ENCODE measurements around the gene RIOK2. TPM values are rescaled to one million over a fixed set of nuclear protein-coding genes. Genes with fewer than 3 reads are reported as not detected.

Gene RIOK2
- total RNA-seq, 2 experiments from 2014 or later, result 22.7 to 25.2 TPM

GRCh38 chr5:97135868-97136267 is 47.2 kb downstream of the RIOK2 start:
- no peak for DNase-seq
- Mint-ChIP-seq H3K27ac (no peak overlapping the region), H3K4me3 (no peak overlapping the region), H3K27me3 (peaks cover 21% of the 10 kb centered on the region), H3K9me3 (no peaks in the 10 kb centered on the region), H3K4me1 (peaks cover 13% of the 10 kb centered on the region), H3K36me3 (ENCODE audit: low read depth) (no peaks in the 10 kb centered on the region)
- CTCF ChIA-PET, result interaction anchor here (0.7 kb wide), 1 partner anchor 46 kb away, joined by 3 read pairs; no protein-coding TSS in a partner anchor
- POLR2A ChIA-PET, result no interaction called here

DNA sequence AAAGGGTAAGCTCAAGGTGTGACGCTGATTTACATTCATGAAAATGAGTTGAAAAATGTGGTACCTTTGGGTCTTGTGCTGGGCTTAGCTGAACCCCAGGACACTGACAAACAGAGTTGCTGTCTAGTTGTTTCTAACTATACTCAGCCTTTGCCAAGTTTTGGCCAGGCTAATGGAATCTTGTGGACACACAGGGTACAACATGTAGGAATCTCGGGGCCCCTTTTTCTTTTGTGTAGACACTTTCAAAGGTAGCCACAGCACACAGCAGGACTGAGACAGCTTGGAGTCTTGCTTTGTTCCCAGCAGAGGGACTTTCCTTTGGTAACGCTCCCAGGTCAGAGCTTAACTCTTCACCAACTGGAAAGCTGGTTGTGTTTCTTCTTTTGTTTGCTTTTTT is 48.4 kb downstream of the RIOK2 start:
- no peaks in the 10 kb centered on the region for H3K36me3 Mint-ChIP-seq (ENCODE audit: low read depth)
- no peak overlapping the region for H3K27ac Mint-ChIP-seq
- H3K27me3 Mint-ChIP-seq, result peaks cover 16% of the 10 kb centered on the region
- ChIA-PET CTCF (no interaction called here), POLR2A (interaction anchor here (0.6 to 0.8 kb wide), 2 partner anchors 15 to 76 kb away, joined by 3 to 4 read pairs; no protein-coding TSS in a partner anchor)
- peaks cover 13% of the 10 kb centered on the region for H3K4me1 Mint-ChIP-seq
- DNase-seq, result no peak
- H3K4me3 Mint-ChIP-seq, result no peak overlapping the region
- no peaks in the 10 kb centered on the region for H3K9me3 Mint-ChIP-seq

GRCh38 chr5:97133101-97133500 is 49.9 kb downstream of the RIOK2 start:
- Mint-ChIP-seq H3K27ac (no peak overlapping the region), H3K36me3 (ENCODE audit: low read depth) (no peaks in the 10 kb centered on the region), H3K4me1 (peaks cover 15% of the 10 kb centered on the region), H3K4me3 (no peak overlapping the region), H3K9me3 (no peaks in the 10 kb centered on the region), H3K27me3 (peaks cover 16% of the 10 kb centered on the region)
- ChIA-PET POLR2A (no interaction called here), CTCF (interaction anchor here (0.6 kb wide), 1 partner anchor 47 kb away, joined by 3 read pairs; no protein-coding TSS in a partner anchor)
- no peak for DNase-seq

- ChIA-PET CTCF (interaction anchor here (1.7 kb wide), 1 partner anchor 10 kb away, joined by 5 read pairs; the partner anchor contains the start of gene LIX1), POLR2A (no interaction called here)
- Mint-ChIP-seq H3K36me3 (ENCODE audit: low read depth) (no peaks in the 10 kb centered on the region), H3K9me3 (no peaks in the 10 kb centered on the region), H3K4me1 (peaks cover 15% of the 10 kb centered on the region), H3K27me3 (peaks cover 15% of the 10 kb centered on the region), H3K4me3 (no peak overlapping the region), H3K27ac (no peak overlapping the region)
- DNase-seq, result no peak
Observed at GRCh38 chr5:97131921-97132320, 51.1 kb downstream of the RIOK2 start.

- DNase-seq, result no peak
- H3K36me3 Mint-ChIP-seq (ENCODE audit: low read depth), result no peaks in the 10 kb centered on the region
- ChIA-PET CTCF (interaction anchor here (1.7 kb wide), 1 partner anchor 11 kb away, joined by 5 read pairs; the partner anchor contains the start of gene LIX1), POLR2A (no interaction called here)
- H3K4me3 Mint-ChIP-seq, result no peak overlapping the region
- no peak overlapping the region for H3K27ac Mint-ChIP-seq
- peaks cover 15% of the 10 kb centered on the region for H3K4me1 Mint-ChIP-seq
- H3K9me3 Mint-ChIP-seq, result no peaks in the 10 kb centered on the region
- H3K27me3 Mint-ChIP-seq, result peaks cover 16% of the 10 kb centered on the region
Observed at GRCh38 chr5:97131139-97131710, 51.8 kb downstream of the RIOK2 start.

- POLR2A ChIA-PET, result no interaction called here
- H3K4me3 Mint-ChIP-seq, result no peak overlapping the region
Observed at GRCh38 chr5:97127727-97128126, 55.3 kb downstream of the RIOK2 start.

GRCh38 chr5:97125125-97125683 is 57.8 kb downstream of the RIOK2 start:
- peaks cover 27% of the 10 kb centered on the region for H3K27me3 Mint-ChIP-seq
- no peak overlapping the region for H3K27ac Mint-ChIP-seq
- no peaks in the 10 kb centered on the region for H3K9me3 Mint-ChIP-seq
- POLR2A ChIA-PET, result no interaction called here
- no peaks in the 10 kb centered on the region for H3K36me3 Mint-ChIP-seq (ENCODE audit: low read depth)
- no peak for DNase-seq
- peaks cover 3% of the 10 kb centered on the region for H3K4me1 Mint-ChIP-seq
- H3K4me3 Mint-ChIP-seq, result no peak overlapping the region
- CTCF ChIA-PET, result interaction anchor here (1.2 kb wide), 1 partner anchor 16 kb away, joined by 4 read pairs; no protein-coding TSS in a partner anchor

More at GRCh38 chr5:97127727-97128126, 55.3 kb downstream of the RIOK2 start:
- H3K4me1 Mint-ChIP-seq, result peaks cover 4% of the 10 kb centered on the region
- no peak overlapping the region for H3K27ac Mint-ChIP-seq
- H3K36me3 Mint-ChIP-seq (ENCODE audit: low read depth), result no peaks in the 10 kb centered on the region
- H3K27me3 Mint-ChIP-seq, result peaks cover 28% of the 10 kb centered on the region
- H3K9me3 Mint-ChIP-seq, result no peaks in the 10 kb centered on the region
- CTCF ChIA-PET, result interaction anchor here (1.1 kb wide), 1 partner anchor 12 kb away, joined by 6 read pairs; no protein-coding TSS in a partner anchor
- no peak for DNase-seq

DNA sequence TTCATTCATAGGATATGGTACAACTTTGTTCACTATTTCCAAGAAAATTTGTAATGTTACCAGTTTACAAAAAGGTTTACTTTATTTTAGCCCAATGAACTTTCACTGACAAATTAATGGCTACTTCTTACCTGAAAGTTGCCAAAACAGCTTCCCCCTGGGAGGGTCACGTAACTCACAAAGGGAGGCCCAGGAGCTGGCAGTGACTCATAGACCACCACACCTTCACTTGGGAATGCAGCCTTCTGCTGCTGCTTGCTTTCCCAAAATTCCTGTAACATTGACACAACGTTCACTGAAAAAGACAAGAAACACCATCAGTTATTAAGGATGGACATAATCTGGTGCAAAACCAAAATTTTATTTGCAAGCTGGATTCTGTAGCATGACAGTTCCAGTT is 58.7 kb downstream of the RIOK2 start:
- Mint-ChIP-seq H3K27ac (no peak overlapping the region), H3K4me1 (peaks cover 3% of the 10 kb centered on the region)
- CTCF ChIA-PET, result interaction anchor here (1.2 kb wide), 1 partner anchor 17 kb away, joined by 4 read pairs; no protein-coding TSS in a partner anchor

DNA sequence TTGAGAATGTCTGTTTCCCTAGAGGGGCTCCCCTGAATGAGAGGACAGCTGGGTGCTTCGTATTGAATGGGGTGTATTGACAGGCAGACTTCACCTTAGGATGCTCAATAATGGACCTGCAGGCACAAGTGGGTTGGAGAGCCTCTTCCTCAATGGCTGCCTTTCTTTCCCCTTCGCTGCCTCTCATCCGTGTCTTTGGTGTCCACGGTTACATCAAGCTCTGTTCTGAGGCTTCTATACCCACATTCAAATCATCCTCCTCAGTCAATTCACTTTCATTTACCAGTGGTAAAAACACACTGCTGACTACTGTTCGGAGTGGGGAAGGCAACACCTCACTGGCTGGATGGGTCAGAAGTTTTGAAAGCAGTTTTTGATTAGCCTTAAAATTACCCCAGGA is 61.2 kb downstream of the RIOK2 start:
- no peak for DNase-seq
- POLR2A ChIA-PET, result no interaction called here
- H3K4me3 Mint-ChIP-seq, result no peak overlapping the region
- no peaks in the 10 kb centered on the region for H3K9me3 Mint-ChIP-seq
- H3K27me3 Mint-ChIP-seq, result peaks cover 16% of the 10 kb centered on the region
- CTCF ChIA-PET, result interaction anchor here (1.5 kb wide), 1 partner anchor 9 kb away, joined by 3 read pairs; no protein-coding TSS in a partner anchor
- H3K27ac Mint-ChIP-seq, result no peak overlapping the region
- no peaks in the 10 kb centered on the region for H3K36me3 Mint-ChIP-seq (ENCODE audit: low read depth)
- no peaks in the 10 kb centered on the region for H3K4me1 Mint-ChIP-seq

More for the DNA sequence above, 58.7 kb downstream of the RIOK2 start:
- DNase-seq, result no peak
- no peak overlapping the region for H3K4me3 Mint-ChIP-seq
- H3K9me3 Mint-ChIP-seq, result no peaks in the 10 kb centered on the region
- peaks cover 27% of the 10 kb centered on the region for H3K27me3 Mint-ChIP-seq
- H3K36me3 Mint-ChIP-seq (ENCODE audit: low read depth), result no peaks in the 10 kb centered on the region
- POLR2A ChIA-PET, result no interaction called here

- CTCF ChIA-PET, result interaction anchor here (1.5 kb wide), 1 partner anchor 10 kb away, joined by 3 read pairs; no protein-coding TSS in a partner anchor
- Mint-ChIP-seq H3K27ac (no peak overlapping the region), H3K4me3 (no peak overlapping the region), H3K36me3 (ENCODE audit: low read depth) (no peaks in the 10 kb centered on the region), H3K9me3 (no peaks in the 10 kb centered on the region), H3K4me1 (no peaks in the 10 kb centered on the region), H3K27me3 (peaks cover 12% of the 10 kb centered on the region)
- DNase-seq, result no peak
- POLR2A ChIA-PET, result no interaction called here
Observed at GRCh38 chr5:97120195-97120594, 62.9 kb downstream of the RIOK2 start.

DNA sequence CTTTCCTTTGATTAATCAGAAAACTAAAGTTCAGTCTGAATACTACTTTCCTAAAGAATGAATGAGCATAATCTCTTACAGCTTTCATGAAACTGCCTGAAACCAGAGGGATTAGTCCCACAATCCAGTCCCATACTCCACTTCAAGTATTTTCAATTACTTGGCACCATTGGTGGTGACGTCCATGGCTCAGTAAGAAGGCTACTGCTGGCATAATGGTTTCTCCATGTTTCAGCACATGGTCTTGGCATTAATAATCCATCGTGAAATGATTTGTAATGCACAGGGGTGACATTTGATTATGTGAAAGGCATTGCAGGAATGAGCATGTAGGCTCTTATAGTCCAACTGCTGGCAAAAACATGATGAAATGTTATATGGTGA is 64.0 kb downstream of the RIOK2 start:
- ChIA-PET POLR2A (interaction anchor here (0.6 kb wide), 1 partner anchor 377 kb away, joined by 4 read pairs; no protein-coding TSS in a partner anchor), CTCF (no interaction called here)
- Mint-ChIP-seq H3K36me3 (ENCODE audit: low read depth) (no peaks in the 10 kb centered on the region), H3K4me1 (no peaks in the 10 kb centered on the region), H3K27ac (no peak overlapping the region), H3K4me3 (no peak overlapping the region), H3K27me3 (peaks cover 12% of the 10 kb centered on the region), H3K9me3 (no peaks in the 10 kb centered on the region)
- DNase-seq, result no peak

DNA sequence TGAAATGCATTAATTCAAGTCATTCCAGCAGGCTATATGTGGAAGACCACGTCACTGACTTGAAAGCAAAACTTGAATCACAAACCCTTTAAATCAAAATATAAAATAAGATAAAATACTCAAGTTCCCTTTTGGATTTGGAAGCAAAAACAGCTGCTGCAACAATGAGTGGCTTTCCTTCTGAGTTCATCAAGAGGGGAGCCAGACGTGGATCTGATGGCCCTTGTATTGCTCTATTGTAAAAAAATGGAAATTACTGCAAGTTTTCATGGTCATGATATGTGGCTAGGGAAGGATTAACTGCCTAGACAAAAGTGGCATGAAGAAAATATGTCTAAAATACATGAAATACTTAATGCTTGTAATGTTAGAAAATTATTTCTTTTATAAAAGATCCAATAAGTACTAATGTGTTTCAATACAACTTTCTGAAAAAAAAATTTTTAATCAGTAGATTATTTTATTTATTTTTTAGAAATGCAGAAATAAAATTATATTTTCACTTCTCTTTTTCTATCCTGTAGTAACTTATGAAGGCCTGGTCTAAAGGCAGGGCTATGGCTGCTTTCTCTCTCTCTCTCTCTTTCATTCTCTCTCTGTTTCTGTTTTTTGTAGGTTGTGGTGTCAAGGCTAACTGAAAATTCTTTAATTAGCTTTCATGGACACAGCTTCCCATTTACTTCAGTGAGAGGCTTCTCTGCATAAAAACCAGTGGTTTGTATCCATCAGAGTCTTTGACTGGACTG is 64.6 kb downstream of the RIOK2 start:
- Mint-ChIP-seq H3K27ac (no peak overlapping the region), H3K27me3 (peaks cover 8% of the 10 kb centered on the region), H3K4me1 (no peaks in the 10 kb centered on the region), H3K36me3 (ENCODE audit: low read depth) (no peaks in the 10 kb centered on the region), H3K4me3 (no peak overlapping the region), H3K9me3 (no peaks in the 10 kb centered on the region)
- DNase-seq, result no peak
- ChIA-PET CTCF (no interaction called here), POLR2A (interaction anchor here (0.6 kb wide), 1 partner anchor 377 kb away, joined by 4 read pairs; no protein-coding TSS in a partner anchor)

GRCh38 chr5:97115932-97116331 is 67.1 kb downstream of the RIOK2 start:
- ChIA-PET CTCF (interaction anchor here (0.7 kb wide), 1 partner anchor 330 kb away, joined by 3 read pairs; no protein-coding TSS in a partner anchor), POLR2A (no interaction called here)
- H3K36me3 Mint-ChIP-seq (ENCODE audit: low read depth), result no peaks in the 10 kb centered on the region
- H3K4me1 Mint-ChIP-seq, result peaks cover 4% of the 10 kb centered on the region
- no peaks in the 10 kb centered on the region for H3K9me3 Mint-ChIP-seq
- no peak overlapping the region for H3K4me3 Mint-ChIP-seq
- H3K27ac Mint-ChIP-seq, result no peak overlapping the region
- no peaks in the 10 kb centered on the region for H3K27me3 Mint-ChIP-seq
- no peak for DNase-seq

Data from activated CD4-positive, alpha-beta T cell treated with anti-CD3 and anti-CD28 coated beads, Interleukin-2, amount 10 ng/mL, durations not matched to agents 7 days and 5 days (primary cell).